Activated T-helper 9 cell treated with anti-CD3 and anti-CD28 coated beads, Interleukin-2, amount 50 U/mL, for 16 hours (primary cell): ENCODE data around the gene TCN1.
"Not testable (repeated sequence)": the region's sequence is repeated elsewhere in the genome, so short reads cannot be mapped to it uniquely, and the experiment has no call there.

Source experiments
- DNase-seq: peaks from one replicate; pipeline ENCODE4 v3.0.0-alpha.2; 2020; ENCODE audit warnings: low read depth

TCN1 gene, protein sequence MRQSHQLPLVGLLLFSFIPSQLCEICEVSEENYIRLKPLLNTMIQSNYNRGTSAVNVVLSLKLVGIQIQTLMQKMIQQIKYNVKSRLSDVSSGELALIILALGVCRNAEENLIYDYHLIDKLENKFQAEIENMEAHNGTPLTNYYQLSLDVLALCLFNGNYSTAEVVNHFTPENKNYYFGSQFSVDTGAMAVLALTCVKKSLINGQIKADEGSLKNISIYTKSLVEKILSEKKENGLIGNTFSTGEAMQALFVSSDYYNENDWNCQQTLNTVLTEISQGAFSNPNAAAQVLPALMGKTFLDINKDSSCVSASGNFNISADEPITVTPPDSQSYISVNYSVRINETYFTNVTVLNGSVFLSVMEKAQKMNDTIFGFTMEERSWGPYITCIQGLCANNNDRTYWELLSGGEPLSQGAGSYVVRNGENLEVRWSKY

DNA sequence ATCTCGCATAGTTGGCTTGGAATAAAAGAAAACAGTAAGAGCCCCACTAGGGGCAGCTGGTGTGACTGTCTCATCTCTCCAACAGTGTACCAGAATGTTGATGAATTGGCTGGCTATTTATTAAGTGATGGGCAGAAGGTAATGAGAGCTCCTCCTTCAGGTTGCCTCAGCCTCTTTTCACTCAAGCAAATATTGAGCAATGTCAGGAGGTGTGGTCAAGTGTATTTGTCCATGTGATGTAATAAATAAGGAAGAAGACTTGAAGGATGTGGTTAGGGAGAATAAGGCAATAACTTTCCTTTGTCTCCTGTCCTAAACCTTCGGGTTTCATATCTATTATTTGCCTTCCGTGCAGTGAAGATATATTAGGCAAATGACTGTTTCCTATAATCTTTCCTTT, at the start of gene TCN1:
TCN1 (minus strand) TSS at position 91 of the 400 bp plus-strand sequence; CDS start at position 74, 17 bp downstream.
- DNase-seq, result no peak

DNA sequence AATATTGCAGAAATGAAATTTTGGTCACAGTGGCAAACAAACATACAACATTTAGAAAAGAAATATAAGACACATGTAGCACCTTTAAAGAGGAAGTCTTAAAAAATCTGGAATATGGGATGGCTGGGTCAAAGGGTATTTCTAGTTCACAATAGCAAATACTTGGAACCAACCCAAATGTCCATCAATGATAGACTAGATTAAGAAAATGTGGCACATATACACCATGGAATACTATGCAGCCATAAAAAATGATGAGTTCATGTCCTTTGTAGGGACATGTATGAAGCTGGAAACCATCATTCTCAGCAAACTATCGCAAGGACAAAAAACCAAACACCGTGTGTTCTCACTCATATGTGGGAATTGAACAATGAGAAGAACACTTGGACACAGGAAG, 37.3 kb upstream of the TCN1 start:
- DNase-seq, result not testable (repeated sequence)

- no peak for DNase-seq
Observed at GRCh38 chr11:59901306-59901705, 35.0 kb upstream of the TCN1 start.

DNA sequence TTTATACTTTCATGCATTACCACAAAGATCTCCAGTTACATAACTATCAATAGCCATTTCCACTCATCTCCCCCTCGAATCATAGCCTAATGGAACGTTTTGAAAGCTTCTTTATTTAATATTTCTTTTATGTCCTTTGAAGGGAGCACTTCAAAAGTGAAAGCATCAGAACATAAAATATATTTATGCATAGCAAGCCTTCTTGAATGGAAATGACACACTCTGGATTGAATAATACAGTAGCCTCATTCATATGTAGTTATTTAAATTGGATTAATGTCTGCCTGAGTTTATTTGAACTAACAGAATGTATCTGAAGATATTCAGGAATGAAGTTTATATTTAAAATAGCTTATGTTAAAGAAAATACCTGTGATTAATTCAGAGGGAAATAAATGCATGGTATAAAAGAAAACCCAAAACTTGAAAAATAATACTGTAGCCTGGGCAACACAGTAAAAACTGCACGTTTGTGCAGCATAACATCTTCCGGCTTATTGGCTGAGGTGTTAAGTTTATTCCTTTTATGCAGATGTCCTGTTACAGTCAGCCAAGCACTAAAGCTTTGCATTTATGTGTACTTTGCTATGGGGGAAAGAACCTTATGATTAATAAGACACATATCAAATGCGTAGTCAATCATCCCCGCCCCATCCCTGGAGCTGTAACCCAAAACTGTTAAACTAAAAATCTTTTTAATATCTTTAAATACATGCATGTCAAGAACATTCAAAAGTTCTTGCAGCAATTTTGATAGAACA, 34.3 kb upstream of the TCN1 start:
- DNase-seq, result no peak

DNA sequence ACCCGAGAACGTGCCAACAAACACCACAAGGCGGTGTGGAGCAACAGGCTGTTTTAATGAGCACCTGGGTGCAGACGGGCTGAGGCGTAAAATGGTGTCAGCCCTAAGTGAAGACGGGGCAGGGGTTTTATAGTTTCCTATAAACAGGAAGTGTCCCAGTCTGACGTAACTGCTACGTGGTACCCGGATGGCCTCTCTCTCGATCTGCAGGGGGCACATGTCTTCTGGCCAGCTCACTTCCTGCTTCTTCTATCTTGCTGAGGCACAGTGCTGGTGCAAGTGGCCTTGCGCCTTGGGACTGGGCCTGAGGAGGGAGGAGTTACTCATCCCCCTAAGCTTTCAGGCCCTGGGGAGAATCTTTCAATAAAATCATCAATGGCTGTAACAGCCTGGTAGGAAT, 33.2 kb upstream of the TCN1 start:
- DNase-seq, result no peak

GRCh38 chr11:59898650-59899049, 32.4 kb upstream of the TCN1 start:
- DNase-seq, result no peak

- DNase-seq, result no peak
Observed at GRCh38 chr11:59898046-59898445, 31.8 kb upstream of the TCN1 start.

DNA sequence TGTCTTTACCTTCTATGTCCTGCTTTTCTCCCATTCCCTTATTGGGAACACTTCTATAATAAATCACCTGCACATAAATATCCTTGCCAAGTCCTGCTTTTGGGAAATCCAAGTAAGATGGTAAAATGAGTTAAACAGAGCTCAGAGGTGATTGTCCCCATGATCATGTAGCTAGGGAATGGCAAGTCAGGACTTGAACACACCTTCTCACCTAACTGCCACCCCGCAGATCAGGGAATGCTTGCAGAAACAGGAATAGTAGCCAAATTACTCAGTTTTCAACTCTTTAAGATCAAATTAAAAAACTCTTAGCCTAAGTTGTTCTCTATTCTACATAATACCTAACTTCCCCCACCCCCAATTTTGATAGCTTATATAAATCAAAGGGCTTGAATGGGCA, 28.3 kb upstream of the TCN1 start:
- DNase-seq, result no peak

DNA sequence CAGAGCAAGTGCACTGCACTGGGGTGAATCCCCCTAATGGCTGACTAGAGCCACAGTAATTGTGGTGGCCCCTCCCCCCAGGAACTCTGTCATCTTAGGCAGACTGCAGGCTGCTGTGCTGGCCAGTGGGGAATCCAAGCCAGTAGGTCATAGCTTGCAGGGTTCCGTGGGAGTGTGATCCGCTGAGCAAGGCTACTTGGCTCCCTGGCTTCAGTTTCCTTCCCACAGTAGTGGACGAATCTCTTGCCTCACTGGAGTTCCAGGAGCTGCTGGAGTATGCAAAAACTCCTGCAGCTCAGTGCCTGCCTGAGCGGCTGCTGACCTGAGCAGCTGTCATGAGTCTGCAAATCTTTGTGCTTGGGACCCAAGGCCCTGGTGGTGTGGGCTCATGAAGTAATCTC, 25.5 kb upstream of the TCN1 start:
- DNase-seq, result no peak

GRCh38 chr11:59887156-59887555, 20.9 kb upstream of the TCN1 start:
- DNase-seq, result not testable (repeated sequence)

DNA sequence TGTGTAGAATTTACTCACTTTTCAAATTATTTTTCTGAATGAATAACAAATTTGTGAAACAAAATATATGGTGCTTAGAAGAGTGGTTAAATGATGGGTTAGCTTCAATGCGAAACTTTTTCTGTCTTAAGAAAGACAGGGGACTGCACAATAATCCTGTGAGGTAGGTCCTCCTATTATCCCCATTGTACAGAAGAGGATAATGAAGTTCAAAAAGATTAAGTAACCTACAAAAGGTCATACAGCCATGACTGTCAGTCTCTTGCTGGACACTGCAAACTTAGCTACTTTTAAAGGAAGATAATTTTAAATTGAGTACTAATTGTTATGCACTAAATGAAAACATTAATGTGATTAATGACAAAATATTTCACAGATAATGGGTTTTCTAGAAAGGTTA, 17.3 kb upstream of the TCN1 start:
- DNase-seq, result no peak

DNA sequence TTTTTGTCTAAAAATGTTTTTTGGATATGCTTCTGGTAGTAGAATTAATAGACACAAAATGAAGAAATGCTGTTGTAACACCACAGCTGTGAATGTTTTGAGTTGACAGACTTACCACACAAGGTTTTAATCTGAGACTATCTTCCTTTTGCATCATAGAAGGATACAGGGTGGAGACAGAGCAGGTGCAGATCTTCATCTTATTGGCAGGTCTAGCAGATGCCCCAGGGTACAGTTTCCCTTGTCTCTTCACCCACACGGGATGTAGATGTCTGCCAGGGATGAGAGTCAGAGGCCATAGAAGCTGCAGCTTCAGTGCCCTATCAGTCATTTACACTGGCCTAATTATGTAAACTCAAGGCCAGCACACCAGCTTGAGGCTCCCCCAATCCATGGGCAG, 13.3 kb upstream of the TCN1 start:
- no peak for DNase-seq

DNA sequence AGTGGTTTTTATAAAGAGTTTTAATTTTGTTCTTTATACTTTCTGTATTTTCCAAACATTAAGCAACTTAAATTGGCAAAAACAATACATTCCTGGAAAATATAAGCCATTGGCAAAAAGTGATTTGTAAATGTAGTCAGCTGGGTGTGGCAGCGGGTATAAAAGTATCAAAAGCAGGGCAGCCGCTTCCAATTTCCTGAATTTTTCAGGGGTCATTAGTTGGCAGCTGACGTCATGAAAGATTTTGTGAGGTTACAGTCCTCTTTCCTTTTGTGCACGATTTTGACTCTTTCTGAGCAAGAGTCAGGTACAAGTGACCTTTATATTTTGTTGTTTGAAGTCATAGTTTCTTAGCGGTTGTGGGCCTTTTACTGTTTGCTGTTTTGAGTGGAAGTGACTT, 12.3 kb upstream of the TCN1 start, which contains the start of gene OOSP3:
OOSP3 (plus strand) TSS at position 208 of the 400 bp plus-strand sequence; CDS start at position 235, 27 bp downstream.
- no peak for DNase-seq

DNA sequence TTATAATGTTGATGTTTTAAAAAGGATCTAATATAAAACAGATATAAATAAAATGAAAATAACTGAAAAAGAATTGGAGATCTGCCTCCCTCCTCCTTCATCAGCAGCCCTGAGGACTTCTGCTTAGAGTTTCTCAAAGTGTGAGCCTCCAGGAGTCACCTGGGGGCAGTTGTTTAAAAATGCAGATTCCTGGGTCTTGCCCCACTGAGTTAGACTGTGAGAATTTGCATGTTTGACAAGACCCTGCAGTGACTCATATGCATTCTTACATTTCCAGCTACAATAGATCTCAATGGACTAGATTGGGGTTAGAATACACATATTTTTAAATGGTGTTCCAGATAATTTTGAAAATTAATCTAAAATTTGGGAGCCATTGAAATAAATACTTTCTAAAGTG, 11.5 kb upstream of the TCN1 start:
- no peak for DNase-seq

GRCh38 chr11:59877325-59877724, 11.0 kb upstream of the TCN1 start:
- no peak for DNase-seq

DNA sequence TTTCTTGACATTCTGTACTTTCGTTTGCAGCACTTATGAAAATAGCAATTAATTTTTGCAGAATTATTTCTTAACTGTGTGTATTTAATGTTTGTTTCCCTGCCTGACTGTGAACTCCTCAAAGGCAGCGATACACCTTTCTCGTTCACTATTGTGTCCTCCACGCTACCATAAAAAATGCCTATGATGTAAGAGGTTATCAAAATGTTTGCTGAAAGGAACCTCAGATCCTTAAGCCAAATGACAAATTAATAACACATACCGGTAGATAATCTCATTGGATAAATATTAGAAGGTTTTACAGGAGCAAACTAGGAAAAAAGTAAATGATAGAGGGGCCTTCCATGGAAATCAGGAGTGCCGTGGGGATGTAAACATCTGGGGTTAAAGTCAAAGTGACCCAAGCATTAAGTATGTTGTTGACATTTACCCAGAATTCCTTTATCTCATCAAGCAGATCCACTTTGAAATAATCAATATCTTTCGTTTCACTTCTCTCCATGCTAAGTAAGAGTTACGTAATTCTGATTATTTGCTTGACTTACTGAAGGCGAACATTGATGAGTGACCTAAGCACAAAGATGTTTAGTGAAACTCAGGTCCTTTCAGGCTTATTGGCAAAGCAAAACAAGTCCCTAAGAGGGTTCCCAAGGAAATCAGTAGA, 9.7 kb upstream of the TCN1 start:
- no peak for DNase-seq

DNA sequence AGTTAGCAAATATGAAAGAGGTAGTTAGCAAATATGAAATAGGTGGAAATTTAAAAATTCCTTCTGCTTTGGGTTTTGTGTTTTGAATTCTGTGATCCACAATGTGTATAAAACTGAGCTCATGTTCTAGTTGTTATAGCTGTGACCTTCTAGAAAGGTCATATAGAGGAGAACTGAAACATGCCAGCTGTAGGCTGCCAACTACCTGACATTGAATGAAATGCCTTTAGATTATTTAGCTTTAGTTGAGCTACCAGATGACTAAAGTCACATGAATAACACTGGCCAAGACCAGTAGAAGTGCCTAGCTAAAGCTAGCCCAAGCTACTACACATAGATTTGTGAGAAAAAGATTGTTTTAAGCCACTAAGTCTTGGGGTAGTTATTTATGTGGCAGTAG, 5.8 kb upstream of the TCN1 start:
- no peak for DNase-seq

DNA sequence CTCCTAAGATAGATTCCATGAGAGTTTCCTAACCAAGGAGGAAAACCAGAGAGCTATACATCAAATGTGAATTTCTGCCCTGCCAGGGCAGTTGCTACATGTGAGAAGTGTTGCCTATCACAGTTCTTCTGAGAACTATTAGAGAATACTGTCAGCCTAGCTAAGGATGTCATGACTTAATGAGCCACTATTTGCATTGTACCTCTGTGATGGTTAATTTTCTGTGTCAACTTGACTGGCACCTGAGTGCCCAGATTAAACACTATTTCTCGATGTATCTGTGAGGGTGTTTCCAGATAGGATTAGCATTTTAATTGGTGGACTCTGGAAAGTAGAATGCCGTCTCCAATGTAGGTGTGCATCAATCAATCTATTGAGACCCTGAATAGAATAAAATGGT, 1.7 kb upstream of the TCN1 start:
- DNase-seq, result no peak

- DNase-seq, result no peak
Observed at GRCh38 chr11:59866836-59867235, 549 bp upstream of the TCN1 start.

DNA sequence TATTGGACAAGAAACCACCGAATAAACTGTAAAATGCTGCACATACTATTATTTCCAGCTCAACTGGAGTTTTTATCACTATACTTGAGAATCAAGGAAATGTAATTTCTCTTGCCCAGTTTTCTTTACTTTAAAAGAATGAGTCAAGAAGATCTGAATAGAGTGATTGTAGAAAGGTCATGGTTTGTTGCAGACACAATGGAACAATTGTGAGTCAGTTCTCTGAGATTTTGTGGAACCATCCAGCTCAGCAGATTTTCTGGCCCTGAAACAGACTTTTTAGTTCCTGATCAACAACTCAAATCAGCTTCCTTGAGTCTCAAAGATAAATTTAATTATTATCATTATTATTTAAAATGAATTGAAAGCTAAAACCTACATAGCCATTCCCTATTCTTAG, 1.3 kb downstream of the TCN1 start:
- DNase-seq, result no peak

DNA sequence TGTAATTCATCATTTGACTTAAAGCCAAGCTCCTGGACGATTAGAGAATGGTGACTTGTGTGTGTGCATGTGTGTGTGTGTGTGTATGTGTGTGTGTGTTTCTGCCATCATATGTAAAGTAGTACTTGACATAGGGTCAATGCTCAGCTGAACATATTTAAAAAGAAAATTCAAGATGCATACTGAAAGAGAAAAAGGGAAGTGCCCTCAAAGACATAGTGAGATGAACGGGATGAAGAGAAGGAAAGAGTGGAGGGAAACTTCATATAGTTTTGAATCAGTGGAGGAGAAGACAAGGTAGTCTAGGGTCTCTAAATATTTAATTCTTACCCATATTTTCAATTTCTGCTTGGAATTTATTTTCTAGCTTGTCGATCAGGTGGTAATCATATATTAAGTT, 4.0 kb downstream of the TCN1 start:
- DNase-seq, result no peak

GRCh38 chr11:59859673-59860072, 6.6 kb downstream of the TCN1 start:
- no peak for DNase-seq
